HG03457 (cell line): Measurements from ENCODE around the gene TLR10.
"Not testable (repeated sequence)": the region's sequence is repeated elsewhere in the genome, so short reads cannot be mapped to it uniquely, and the experiment has no call there.

ENCODE experiments used
- ATAC-seq: cut with Tn5 transposase; IDR thresholded peaks from one replicate; pipeline ENCODE4 v1.9.1; 2021; ENCODE audit warnings: moderate number of reproducible peaks; ENCODE audit not compliant: unreplicated experiment

TLR10 gene

GRCh38 chr4:38768968-38769394, 13.8 kb downstream of the TLR10 start:
- no peak for ATAC-seq

- ATAC-seq: not testable (repeated sequence)
Measured at GRCh38 chr4:38766940-38767339, 15.8 kb downstream of the TLR10 start.

- no peak for ATAC-seq
Measured at GRCh38 chr4:38765382-38765781, 17.4 kb downstream of the TLR10 start.

GRCh38 chr4:38764277-38764676, 18.5 kb downstream of the TLR10 start:
- no peak for ATAC-seq

GRCh38 chr4:38762560-38762959, 20.2 kb downstream of the TLR10 start:
- no peak for ATAC-seq

- no peak for ATAC-seq
Measured at GRCh38 chr4:38759790-38760122, 23.0 kb downstream of the TLR10 start.

GRCh38 chr4:38759113-38759789, 23.5 kb downstream of the TLR10 start:
- no peak for ATAC-seq

GRCh38 chr4:38757945-38758600, 24.7 kb downstream of the TLR10 start:
- no peak for ATAC-seq

GRCh38 chr4:38752941-38753806, 29.6 kb downstream of the TLR10 start:
- ATAC-seq: no peak

- ATAC-seq: peak; percentile 90
Measured at GRCh38 chr4:38752372-38752940, 30.3 kb downstream of the TLR10 start.

- ATAC-seq: no peak
Measured at GRCh38 chr4:38751341-38752010, 31.3 kb downstream of the TLR10 start.

GRCh38 chr4:38749336-38749735, 33.5 kb downstream of the TLR10 start:
- no peak for ATAC-seq

- ATAC-seq: no peak
Measured at GRCh38 chr4:38747629-38748028, 35.2 kb downstream of the TLR10 start.

GRCh38 chr4:38745881-38746280, 36.9 kb downstream of the TLR10 start:
- ATAC-seq: no peak

- no peak for ATAC-seq
Measured at GRCh38 chr4:38743866-38744265, 38.9 kb downstream of the TLR10 start.

- ATAC-seq: no peak
Measured at GRCh38 chr4:38740303-38740702, 42.5 kb downstream of the TLR10 start.

- ATAC-seq: no peak
Measured at GRCh38 chr4:38738940-38739803, 43.6 kb downstream of the TLR10 start.

GRCh38 chr4:38735870-38736269, 46.9 kb downstream of the TLR10 start:
- no peak for ATAC-seq

- ATAC-seq: no peak
Measured at GRCh38 chr4:38734911-38735310, 47.9 kb downstream of the TLR10 start.

- no peak for ATAC-seq
Measured at GRCh38 chr4:38734446-38734845, 48.3 kb downstream of the TLR10 start.
